HepG2 (cell line): ENCODE measurements around the gene ALMS1. TPM values are rescaled to one million over a fixed set of nuclear protein-coding genes. Genes with fewer than 3 reads are reported as not detected.
A peak's percentile ranks its signal among the peaks of the same experiment; 100 is the strongest.

Experiments used
- DNMT3B ChIP-seq: conservative IDR thresholded peaks from 2 replicates; pipeline ENCODE4 v1.6.1; 2016; ENCODE audit warnings: missing biosample characterization, control low read depth
- LCORL ChIP-seq, 2 experiments: fragments of 450-650 bp in 1 of 2; sonication (generic) in 1 of 2; formaldehyde crosslinking in 1 of 2; IDR thresholded peaks; 2 replicates each; pipeline versions ENCODE4 v1.5.0 to v1.6.1; 2017 to 2020; ENCODE audit warnings: antibody characterized with exemption in 1 of 2, missing genetic modification reagents in 1 of 2
- MAFG ChIP-seq: sonication (generic); formaldehyde crosslinking; IDR thresholded peaks from 2 replicates; pipeline ENCODE4 v1.5.1; 2020; ENCODE audit warnings: mild to moderate bottlenecking, missing genetic modification reagents
- NFAT5 ChIP-seq: sonication (generic); formaldehyde crosslinking; IDR thresholded peaks from 2 replicates; pipeline ENCODE4 v1.4.0; 2020; ENCODE audit warnings: missing genetic modification reagents
- RAD51 ChIP-seq: fragments of 450-650 bp; IDR thresholded peaks from 2 replicates; pipeline ENCODE4 v1.6.1; 2016; ENCODE audit warnings: borderline replicate concordance
- RELA ChIP-seq: sonication (generic); formaldehyde crosslinking; IDR thresholded peaks from 2 replicates; pipeline ENCODE4 v1.4.0; 2020; ENCODE audit warnings: missing genetic modification reagents
- SALL2 ChIP-seq: sonication (generic); formaldehyde crosslinking; IDR thresholded peaks from 2 replicates; pipeline ENCODE4 v1.8.1; 2023; ENCODE audit warnings: mild to moderate bottlenecking, missing genetic modification reagents, inconsistent platforms
- ZBTB25 ChIP-seq: IDR thresholded peaks from 2 replicates; pipeline ENCODE4 v1.6.1; 2018; ENCODE audit warnings: missing genetic modification reagents
- ZNF24 ChIP-seq: fragments of 450-650 bp; IDR thresholded peaks from 2 replicates; pipeline ENCODE4 v1.6.1; 2017; ENCODE audit warnings: antibody characterized with exemption, mild to moderate bottlenecking
- ZNF335 ChIP-seq: sonication (generic); formaldehyde crosslinking; IDR thresholded peaks from 2 replicates; pipeline ENCODE4 v1.4.0; 2020; ENCODE audit warnings: missing genetic modification reagents
- polyA plus RNA-seq, 8 experiments: library from polyadenylated mRNA; depleted of rRNA in 3 of 8; stranded (reverse) in 7 of 8; unstranded in 1 of 8; fragments of >200 nt; fragmentation: Illumina TruSeq in 4 of 8; extraction: Trizol in 4 of 8; gene quantifications; 2 replicates each; pipeline versions ENCODE4 v1.2.1 to v1.2.3, GENCODE V29; 2011 to 2016; ENCODE audit warnings: low read depth in 4 of 8, missing spikeins in 1 of 8, mixed read lengths in 1 of 8; ENCODE audit not compliant: insufficient read depth in 1 of 8
- total RNA-seq, 5 experiments: library from RNA; depleted of rRNA; stranded (reverse); fragments of >200 nt; fragmentation: Illumina TruSeq; extraction: Trizol; gene quantifications; 2 replicates each; pipeline ENCODE4 v1.2.3, GENCODE V29; 2016; ENCODE audit warnings: low read depth in 1 of 5
- TF ChIP-seq, protein P1 (sequence below): sonication (generic); formaldehyde crosslinking; IDR thresholded peaks from 2 replicates; pipeline ENCODE4 v1.4.0; 2020; ENCODE audit warnings: mild to moderate bottlenecking, missing genetic modification reagents, borderline replicate concordance
- TF ChIP-seq, protein P2 (sequence below): sonication (generic); formaldehyde crosslinking; IDR thresholded peaks from 2 replicates; pipeline ENCODE4 v1.8.0; 2022; ENCODE audit warnings: missing genetic modification reagents, mild to moderate bottlenecking, moderate library complexity, borderline replicate concordance
- TF ChIP-seq, protein P3 (sequence below): sonication (generic); formaldehyde crosslinking; IDR thresholded peaks from 2 replicates; pipeline ENCODE4 v1.4.0; 2020; ENCODE audit warnings: missing genetic modification reagents

Gene ALMS1
- total and polyA plus RNA-seq, 2 of the 13 experiments (the other 11 are each of a cell fraction or from before 2014, with no cell fraction given): 12.9 to 21.2 TPM

DNA sequence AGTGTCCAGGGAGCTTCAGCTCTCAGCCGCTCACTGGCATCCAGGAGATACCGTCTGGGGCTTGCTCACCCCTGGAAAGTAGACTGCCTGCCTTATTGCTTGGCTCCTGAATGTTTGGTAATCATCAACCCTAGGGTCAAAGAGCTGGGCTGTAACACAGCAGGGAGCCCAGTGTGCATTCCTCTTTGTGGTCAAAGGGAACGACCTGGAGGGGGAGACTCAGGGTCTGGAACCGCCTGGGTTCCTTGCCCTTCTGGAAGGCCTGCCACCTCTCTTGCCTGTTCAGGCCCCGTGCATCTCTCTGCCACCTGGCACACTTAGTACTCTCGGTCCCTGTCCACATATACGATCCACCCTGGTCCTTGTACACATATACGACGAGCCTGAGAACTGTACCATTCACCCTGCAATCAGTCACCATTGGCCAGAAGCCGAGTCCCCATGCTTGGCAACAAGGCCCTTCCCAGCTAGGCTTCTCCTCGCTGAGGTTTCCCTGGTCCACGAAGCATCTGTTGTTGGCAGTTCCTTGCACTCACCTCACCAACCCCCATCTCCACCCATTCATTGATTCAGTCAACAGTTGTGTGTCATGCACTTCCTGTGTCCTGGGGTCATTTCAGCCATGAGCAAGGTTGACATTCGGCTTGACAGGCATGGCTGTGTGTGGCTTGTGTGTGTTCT, 256.8 kb downstream of the ALMS1 start, which contains the start of gene NAT8 (continued):
- TF ChIP-seq NFAT5 (no peak), DNMT3B (CRISPR knock-in tag) (no peak), MAFG (CRISPR knock-in tag) (no peak), ZBTB25 (CRISPR knock-in tag) (no peak), ZNF335 (CRISPR knock-in tag) (no peak), ZNF24 (no peak), LCORL (IDR thresholded peaks at IDR 0.05) (no peak), LCORL (CRISPR knock-in tag; IDR thresholded peaks at IDR 0.05) (peak; percentile 68), RAD51 (no peak), SALL2 (CRISPR knock-in tag) (no peak), RELA (CRISPR knock-in tag) (0 out of 2 replicates have a peak, but pooled peaks have one; percentile 38)
- TF ChIP-seq, protein P1, sequence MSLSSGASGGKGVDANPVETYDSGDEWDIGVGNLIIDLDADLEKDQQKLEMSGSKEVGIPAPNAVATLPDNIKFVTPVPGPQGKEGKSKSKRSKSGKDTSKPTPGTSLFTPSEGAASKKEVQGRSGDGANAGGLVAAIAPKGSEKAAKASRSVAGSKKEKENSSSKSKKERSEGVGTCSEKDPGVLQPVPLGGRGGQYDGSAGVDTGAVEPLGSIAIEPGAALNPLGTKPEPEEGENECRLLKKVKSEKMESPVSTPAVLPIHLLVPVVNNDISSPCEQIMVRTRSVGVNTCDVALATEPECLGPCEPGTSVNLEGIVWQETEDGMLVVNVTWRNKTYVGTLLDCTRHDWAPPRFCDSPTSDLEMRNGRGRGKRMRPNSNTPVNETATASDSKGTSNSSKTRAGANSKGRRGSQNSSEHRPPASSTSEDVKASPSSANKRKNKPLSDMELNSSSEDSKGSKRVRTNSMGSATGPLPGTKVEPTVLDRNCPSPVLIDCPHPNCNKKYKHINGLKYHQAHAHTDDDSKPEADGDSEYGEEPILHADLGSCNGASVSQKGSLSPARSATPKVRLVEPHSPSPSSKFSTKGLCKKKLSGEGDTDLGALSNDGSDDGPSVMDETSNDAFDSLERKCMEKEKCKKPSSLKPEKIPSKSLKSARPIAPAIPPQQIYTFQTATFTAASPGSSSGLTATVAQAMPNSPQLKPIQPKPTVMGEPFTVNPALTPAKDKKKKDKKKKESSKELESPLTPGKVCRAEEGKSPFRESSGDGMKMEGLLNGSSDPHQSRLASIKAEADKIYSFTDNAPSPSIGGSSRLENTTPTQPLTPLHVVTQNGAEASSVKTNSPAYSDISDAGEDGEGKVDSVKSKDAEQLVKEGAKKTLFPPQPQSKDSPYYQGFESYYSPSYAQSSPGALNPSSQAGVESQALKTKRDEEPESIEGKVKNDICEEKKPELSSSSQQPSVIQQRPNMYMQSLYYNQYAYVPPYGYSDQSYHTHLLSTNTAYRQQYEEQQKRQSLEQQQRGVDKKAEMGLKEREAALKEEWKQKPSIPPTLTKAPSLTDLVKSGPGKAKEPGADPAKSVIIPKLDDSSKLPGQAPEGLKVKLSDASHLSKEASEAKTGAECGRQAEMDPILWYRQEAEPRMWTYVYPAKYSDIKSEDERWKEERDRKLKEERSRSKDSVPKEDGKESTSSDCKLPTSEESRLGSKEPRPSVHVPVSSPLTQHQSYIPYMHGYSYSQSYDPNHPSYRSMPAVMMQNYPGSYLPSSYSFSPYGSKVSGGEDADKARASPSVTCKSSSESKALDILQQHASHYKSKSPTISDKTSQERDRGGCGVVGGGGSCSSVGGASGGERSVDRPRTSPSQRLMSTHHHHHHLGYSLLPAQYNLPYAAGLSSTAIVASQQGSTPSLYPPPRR: peak; percentile 77
- TF ChIP-seq, protein P2, sequence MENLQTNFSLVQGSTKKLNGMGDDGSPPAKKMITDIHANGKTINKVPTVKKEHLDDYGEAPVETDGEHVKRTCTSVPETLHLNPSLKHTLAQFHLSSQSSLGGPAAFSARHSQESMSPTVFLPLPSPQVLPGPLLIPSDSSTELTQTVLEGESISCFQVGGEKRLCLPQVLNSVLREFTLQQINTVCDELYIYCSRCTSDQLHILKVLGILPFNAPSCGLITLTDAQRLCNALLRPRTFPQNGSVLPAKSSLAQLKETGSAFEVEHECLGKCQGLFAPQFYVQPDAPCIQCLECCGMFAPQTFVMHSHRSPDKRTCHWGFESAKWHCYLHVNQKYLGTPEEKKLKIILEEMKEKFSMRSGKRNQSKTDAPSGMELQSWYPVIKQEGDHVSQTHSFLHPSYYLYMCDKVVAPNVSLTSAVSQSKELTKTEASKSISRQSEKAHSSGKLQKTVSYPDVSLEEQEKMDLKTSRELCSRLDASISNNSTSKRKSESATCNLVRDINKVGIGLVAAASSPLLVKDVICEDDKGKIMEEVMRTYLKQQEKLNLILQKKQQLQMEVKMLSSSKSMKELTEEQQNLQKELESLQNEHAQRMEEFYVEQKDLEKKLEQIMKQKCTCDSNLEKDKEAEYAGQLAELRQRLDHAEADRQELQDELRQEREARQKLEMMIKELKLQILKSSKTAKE (CRISPR knock-in tag): peak; percentile 88
- TF ChIP-seq, protein P3, sequence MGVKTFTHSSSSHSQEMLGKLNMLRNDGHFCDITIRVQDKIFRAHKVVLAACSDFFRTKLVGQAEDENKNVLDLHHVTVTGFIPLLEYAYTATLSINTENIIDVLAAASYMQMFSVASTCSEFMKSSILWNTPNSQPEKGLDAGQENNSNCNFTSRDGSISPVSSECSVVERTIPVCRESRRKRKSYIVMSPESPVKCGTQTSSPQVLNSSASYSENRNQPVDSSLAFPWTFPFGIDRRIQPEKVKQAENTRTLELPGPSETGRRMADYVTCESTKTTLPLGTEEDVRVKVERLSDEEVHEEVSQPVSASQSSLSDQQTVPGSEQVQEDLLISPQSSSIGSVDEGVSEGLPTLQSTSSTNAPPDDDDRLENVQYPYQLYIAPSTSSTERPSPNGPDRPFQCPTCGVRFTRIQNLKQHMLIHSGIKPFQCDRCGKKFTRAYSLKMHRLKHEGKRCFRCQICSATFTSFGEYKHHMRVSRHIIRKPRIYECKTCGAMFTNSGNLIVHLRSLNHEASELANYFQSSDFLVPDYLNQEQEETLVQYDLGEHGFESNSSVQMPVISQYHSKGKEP (CRISPR knock-in tag): no peak
